ENCODE measurements around the gene IGFBP3.

IGFBP3 gene

GRCh38 chr7:45938626-45939302, 17.7 kb upstream of the IGFBP3 start:
- DNase-seq (ENCODE audit: low spot score), result no peak
- TF ChIP-seq CTCF (IDR thresholded peaks at IDR 0.05; ENCODE audit: extremely low read depth, missing control alignments), result no peak

GRCh38 chr7:45937862-45938261, 16.8 kb upstream of the IGFBP3 start:
- no peak for DNase-seq (ENCODE audit: low spot score)
- no peak for TF ChIP-seq CTCF (IDR thresholded peaks at IDR 0.05; ENCODE audit: extremely low read depth, missing control alignments)

GRCh38 chr7:45937301-45937700, 16.2 kb upstream of the IGFBP3 start:
- TF ChIP-seq CTCF (IDR thresholded peaks at IDR 0.05; ENCODE audit: extremely low read depth, missing control alignments), result no peak
- DNase-seq (ENCODE audit: low spot score), result no peak

- no peak for TF ChIP-seq CTCF (IDR thresholded peaks at IDR 0.05; ENCODE audit: extremely low read depth, missing control alignments)
- DNase-seq (ENCODE audit: low spot score), result no peak
These were observed 9.9 kb upstream of the IGFBP3 start for GRCh38 chr7:45930967-45931366.

GRCh38 chr7:45927721-45928120, 6.6 kb upstream of the IGFBP3 start:
- TF ChIP-seq CTCF (IDR thresholded peaks at IDR 0.05; ENCODE audit: extremely low read depth, missing control alignments), result no peak
- DNase-seq (ENCODE audit: low spot score), result no peak

- no peak for DNase-seq (ENCODE audit: low spot score)
- no peak for TF ChIP-seq CTCF (IDR thresholded peaks at IDR 0.05; ENCODE audit: extremely low read depth, missing control alignments)
These were observed 3.2 kb upstream of the IGFBP3 start for GRCh38 chr7:45924283-45924682.

GRCh38 chr7:45923818-45924217, 2.7 kb upstream of the IGFBP3 start:
- no peak for TF ChIP-seq CTCF (IDR thresholded peaks at IDR 0.05; ENCODE audit: extremely low read depth, missing control alignments)
- no peak for DNase-seq (ENCODE audit: low spot score)
